H1 (cell line): ENCODE measurements around the gene NRIP3. TPM values are rescaled to one million over a fixed set of nuclear protein-coding genes. Genes with fewer than 3 reads are reported as not detected.

ENCODE experiments used
- CTCF ChIA-PET: fragments of 300-600 bp; sonication (Branson Sonifier 250); formaldehyde crosslinking; loops from one replicate; lab custom pipeline; 2021; ENCODE audit not compliant: partially characterized antibody; lab: Charles Lee
- POLR2A ChIA-PET: fragments of 300-600 bp; sonication (Branson Sonifier 250); formaldehyde crosslinking; loops from one replicate; lab custom pipeline; 2021; ENCODE audit warnings: inconsistent platforms; ENCODE audit not compliant: partially characterized antibody; lab: Charles Lee
- DNase-seq, 2 experiments: peaks; one replicate each; pipeline versions ENCODE4 v3.0.0 to v3.0.0-alpha.2; 2010 to 2022; ENCODE audit warnings: low spot score in 2 of 2, low read depth in 1 of 2, mixed read lengths in 1 of 2
- FAIRE-seq: peaks from 2 replicates; lab custom pipeline; 2011; peaks lifted over from hg19 to GRCh38; lab: Jason Lieb, UNC
- H2AFZ ChIP-seq: 2 replicates; pipeline ENCODE4 v1.8.1; 2012; ENCODE audit warnings: low read length, inconsistent platforms
- H2AK5ac ChIP-seq: 2 replicates; pipeline ENCODE4 v1.6.1; 2013; ENCODE audit warnings: low read depth, low read length
- H2BK120ac ChIP-seq: replicated peaks from 2 replicates; pipeline ENCODE3; 2013; ENCODE audit warnings: low read depth, low read length, inconsistent platforms
- H2BK12ac ChIP-seq: 2 replicates; pipeline ENCODE4 v1.6.1; 2013; ENCODE audit warnings: low read depth, low read length
- H2BK15ac ChIP-seq: 2 replicates; pipeline ENCODE4 v1.6.1; 2013; ENCODE audit warnings: low read length
- H2BK20ac ChIP-seq: 2 replicates; pipeline ENCODE4 v1.6.1; 2013; ENCODE audit warnings: low read length
- H2BK5ac ChIP-seq: 2 replicates; pipeline ENCODE4 v1.6.1; 2013; ENCODE audit warnings: low read depth, low read length
- H3K14ac ChIP-seq: 2 replicates; pipeline ENCODE4 v1.6.1; 2013; ENCODE audit warnings: inconsistent platforms; ENCODE audit not compliant: insufficient read length
- H3K18ac ChIP-seq: 2 replicates; pipeline ENCODE4 v1.6.1; 2013; ENCODE audit warnings: low read length; ENCODE audit errors: extremely low read depth
- H3K23ac ChIP-seq: 2 replicates; pipeline ENCODE4 v1.6.1; 2013; ENCODE audit warnings: inconsistent platforms; ENCODE audit not compliant: insufficient read length
- H3K23me2 ChIP-seq: 2 replicates; pipeline ENCODE4 v1.6.1; 2013; ENCODE audit warnings: low read depth, low read length
- H3K27ac ChIP-seq: 2 replicates; pipeline ENCODE4 v1.6.1; 2011; ENCODE audit warnings: low read depth, low read length, inconsistent platforms
- H3K27me3 ChIP-seq, 4 experiments: replicated peaks in 1 of 4; 1 replicate in 1 of 4; 2 replicates in 3 of 4; pipeline versions ENCODE4 v1.6.1 to v1.8.1; 2011 to 2013; ENCODE audit warnings: low read length in 3 of 4, mild to moderate bottlenecking in 3 of 4, inconsistent platforms in 2 of 4, mixed read lengths in 2 of 4, moderate library complexity in 1 of 4; ENCODE audit not compliant: control insufficient read depth in 3 of 4, insufficient read depth in 3 of 4; ENCODE audit errors: extremely low read depth in 1 of 4
- H3K36me3 ChIP-seq, 4 experiments: 2 replicates each; pipeline versions ENCODE4 v1.6.1 to v1.8.1; 2011 to 2013; ENCODE audit warnings: mild to moderate bottlenecking in 4 of 4, low read length in 3 of 4, moderate library complexity in 2 of 4, control low read depth in 1 of 4, inconsistent platforms in 1 of 4; ENCODE audit not compliant: insufficient read depth in 4 of 4, control insufficient read depth in 2 of 4
- H3K4ac ChIP-seq: replicated peaks from 2 replicates; pipeline ENCODE3; 2013; ENCODE audit warnings: low read length, low read depth, mixed read lengths, inconsistent platforms; ENCODE audit not compliant: insufficient read length
- H3K4me1 ChIP-seq, 4 experiments: replicated peaks in 1 of 4; 1 replicate in 1 of 4; 2 replicates in 3 of 4; pipeline versions ENCODE4 v1.6.1 to v1.8.1; 2011 to 2013; ENCODE audit warnings: low read length in 3 of 4, inconsistent platforms in 2 of 4, mixed read lengths in 1 of 4; ENCODE audit not compliant: insufficient read depth in 4 of 4, control insufficient read depth in 3 of 4
- H3K4me2 ChIP-seq, 2 experiments: 2 replicates each; pipeline versions ENCODE4 v1.6.1 to v1.8.1; 2011 to 2013; ENCODE audit warnings: low read depth in 2 of 2, low read length in 2 of 2, control low read depth in 1 of 2, inconsistent platforms in 1 of 2, mild to moderate bottlenecking in 1 of 2; ENCODE audit not compliant: insufficient read depth in 1 of 2
- H3K4me3 ChIP-seq, 4 experiments: fragments of 200-600, 300-600 bp in 1 of 4; sonication (generic), shearing (Covaris generic), sonication (Bioruptor Twin) in 1 of 4; 2 replicates each; pipeline versions ENCODE4 v1.5.1 to v1.8.1; 2011 to 2016; ENCODE audit warnings: low read length in 4 of 4, low read depth in 3 of 4, control low read depth in 2 of 4, inconsistent platforms in 2 of 4, mild to moderate bottlenecking in 2 of 4, mixed read lengths in 1 of 4, moderate library complexity in 1 of 4; ENCODE audit not compliant: insufficient read depth in 2 of 4; ENCODE audit errors: extremely low read depth in 1 of 4
- H3K56ac ChIP-seq: replicated peaks from 2 replicates; pipeline ENCODE3; 2013; ENCODE audit warnings: low read depth, mild to moderate bottlenecking, mixed read lengths, low read length, inconsistent platforms; ENCODE audit not compliant: insufficient read length
- H3K79me1 ChIP-seq: 2 replicates; pipeline ENCODE4 v1.6.1; 2013; ENCODE audit warnings: low read depth, low read length, control low read depth
- H3K79me2 ChIP-seq, 2 experiments: 2 replicates each; pipeline versions ENCODE4 v1.6.1 to v1.8.1; 2012 to 2013; ENCODE audit warnings: low read length in 2 of 2, mild to moderate bottlenecking in 2 of 2, inconsistent platforms in 1 of 2; ENCODE audit not compliant: insufficient read depth in 2 of 2, control insufficient read depth in 1 of 2
- H3K9ac ChIP-seq, 4 experiments: replicated peaks in 1 of 4; 1 replicate in 1 of 4; 2 replicates in 3 of 4; pipeline versions ENCODE4 v1.6.1 to v1.8.1; 2011 to 2013; ENCODE audit warnings: low read depth in 3 of 4, low read length in 3 of 4, control low read depth in 2 of 4, mild to moderate bottlenecking in 2 of 4, moderate library complexity in 2 of 4, inconsistent platforms in 1 of 4; ENCODE audit errors: extremely low read depth in 1 of 4
- H3K9me3 ChIP-seq, 2 experiments: 2 replicates each; pipeline versions ENCODE4 v1.6.1 to v1.8.1; 2012 to 2013; ENCODE audit warnings: mild to moderate bottlenecking in 2 of 2, moderate library complexity in 2 of 2, control low read depth in 1 of 2, inconsistent platforms in 1 of 2, low read depth in 1 of 2, low read length in 1 of 2, mixed read lengths in 1 of 2; ENCODE audit not compliant: insufficient read depth in 2 of 2
- H4K20me1 ChIP-seq, 2 experiments: replicated peaks in 1 of 2; 2 replicates each; pipeline versions ENCODE3 to v1.8.1; 2011 to 2013; ENCODE audit warnings: inconsistent platforms in 2 of 2, low read length in 2 of 2, mild to moderate bottlenecking in 1 of 2; ENCODE audit not compliant: insufficient read depth in 2 of 2, control insufficient read depth in 1 of 2
- H4K5ac ChIP-seq: 2 replicates; pipeline ENCODE4 v1.6.1; 2013; ENCODE audit warnings: low read length, low read depth, mixed read lengths, inconsistent platforms; ENCODE audit not compliant: insufficient read length
- H4K8ac ChIP-seq: 2 replicates; pipeline ENCODE4 v1.8.0; 2013; ENCODE audit warnings: mild to moderate bottlenecking, moderate library complexity, low read length, inconsistent platforms; ENCODE audit not compliant: insufficient read depth; ENCODE audit errors: extremely low read depth
- H4K91ac ChIP-seq: replicated peaks from 2 replicates; pipeline ENCODE3; 2013; ENCODE audit warnings: low read length, mixed read lengths, inconsistent platforms; ENCODE audit not compliant: insufficient read length
- BRCA1 ChIP-seq: IDR thresholded peaks from 2 replicates; pipeline ENCODE4 v1.6.1; 2012; ENCODE audit warnings: low read depth, low read length, improper control_type of control experiment
- CBX5 ChIP-seq: fragments of 300-800, 300-1000 bp; sonication (generic); IDR thresholded peaks from 2 replicates; pipeline ENCODE4 v1.7.1; 2016; ENCODE audit warnings: antibody characterized with exemption, low read length, low read depth
- FOSL1 ChIP-seq: IDR thresholded peaks from 2 replicates; pipeline ENCODE4 v1.6.1; 2011; ENCODE audit warnings: mild to moderate bottlenecking, low read depth, low read length, moderate library complexity; ENCODE audit not compliant: insufficient read depth
- JUND ChIP-seq: IDR thresholded peaks from 2 replicates; pipeline ENCODE4 v1.6.1; 2011; ENCODE audit warnings: mild to moderate bottlenecking, improper control_type of control experiment, low read length
- KDM5A ChIP-seq: fragments of 200-600 bp; IDR thresholded peaks from 2 replicates; pipeline ENCODE4 v1.7.1; 2012; ENCODE audit warnings: mild to moderate bottlenecking, low read length, inconsistent platforms, mixed read lengths
- NRF1 ChIP-seq: IDR thresholded peaks from 2 replicates; pipeline ENCODE4 v1.6.1; 2011; ENCODE audit warnings: mild to moderate bottlenecking, low read depth, low read length, improper control_type of control experiment
- POLR2A ChIP-seq, 2 experiments: IDR thresholded peaks; 1 replicate in 1 of 2; 2 replicates in 1 of 2; pipeline ENCODE4 v1.6.1; 2011; ENCODE audit warnings: low read depth in 2 of 2, low read length in 2 of 2, mild to moderate bottlenecking in 2 of 2; ENCODE audit errors: control extremely low read depth in 1 of 2
- SIRT6 ChIP-seq: IDR thresholded peaks from one replicate; pipeline ENCODE4 v1.7.1; 2012; ENCODE audit warnings: low read length, inconsistent platforms
- TEAD4 ChIP-seq: IDR thresholded peaks from 2 replicates; pipeline ENCODE4 v1.6.1; 2012; ENCODE audit warnings: low read depth, low read length, inconsistent platforms, mixed read lengths
- WGBS, 2 experiments: shearing (Covaris generic) in 1 of 2; methylation state at CpG; one replicate each; pipeline versions ENCODE4 v1.1.6 to v1.1.7; 2013 to 2015; ENCODE audit warnings: low lambda C conversion rate in 2 of 2, mixed read lengths in 2 of 2, inconsistent platforms in 1 of 2, low coverage in 1 of 2, missing lambda C conversion rate in 1 of 2; ENCODE audit not compliant: insufficient replicate concordance in 2 of 2, insufficient coverage in 1 of 2, insufficient read length in 1 of 2; ENCODE audit errors: extremely low coverage in 1 of 2, missing lambda C conversion rate in 1 of 2; 5-methylcytosine and 5-hydroxymethylcytosine counted together
- polyA plus RNA-seq, 7 experiments: library from polyadenylated mRNA; depleted of rRNA in 3 of 7; stranded (reverse) in 5 of 7; unstranded in 2 of 7; fragments of >200 nt in 5 of 7; fragments of 200-250 nt in 2 of 7; gene quantifications; 1 replicate in 5 of 7; 2 replicates in 1 of 7; 4 replicates in 1 of 7; pipeline versions ENCODE4 v1.2.1 to v1.2.3, GENCODE V29; 2011 to 2013; ENCODE audit warnings: missing spikeins in 2 of 7, mixed read lengths in 2 of 7
- total RNA-seq: library from RNA; stranded (reverse); fragmentation: NEBNext Ultra II Directional; extraction: Animal tissue kit (Norgen Biotek cat#: 25700); gene quantifications from 2 replicates; pipeline ENCODE4 v1.2.1, GENCODE V29; 2021
- TF ChIP-seq, protein P1 (sequence below), 3 experiments: IDR thresholded peaks; 1 replicate in 2 of 3; 2 replicates in 1 of 3; pipeline versions ENCODE4 v1.5.1 to v1.6.1; 2011; ENCODE audit warnings: low read length in 3 of 3, mild to moderate bottlenecking in 3 of 3, inconsistent platforms in 2 of 3, low read depth in 1 of 3, moderate library complexity in 1 of 3; ENCODE audit not compliant: insufficient read depth in 1 of 3; ENCODE audit errors: control extremely low read depth in 1 of 3

NRIP3 gene
- total and polyA plus RNA-seq, 2 of the 8 experiments (the other 6 are each of a cell fraction or from before 2014, with no cell fraction given) = 3.9 to 7.1 TPM

DNA sequence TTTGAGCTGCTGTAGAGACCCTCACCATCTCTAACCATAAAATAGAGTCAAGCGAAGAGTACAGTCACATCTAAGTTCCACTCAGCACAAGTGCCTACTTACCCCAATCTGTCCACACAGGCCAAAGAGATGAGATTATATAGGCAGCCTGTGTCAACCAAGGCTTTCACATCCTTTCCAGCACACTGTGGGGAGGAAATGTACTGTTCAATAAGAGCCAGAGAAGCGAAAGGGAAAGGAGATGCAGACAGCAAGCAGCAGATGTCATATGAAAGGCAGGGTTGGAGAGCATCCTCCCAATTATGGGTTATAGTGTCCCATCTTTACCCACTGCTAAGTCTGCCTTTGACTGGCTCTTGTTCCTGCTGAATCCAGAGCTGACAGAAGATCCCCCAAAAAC, 16.4 kb downstream of the NRIP3 start:
- DNase-seq = no peak
- ChIA-PET POLR2A (no interaction called here), CTCF (interaction anchor here (1.5 to 2.6 kb wide), 3 partner anchors 28 to 65 kb away, joined by 3 to 13 read pairs (median 7); no protein-coding TSS in a partner anchor)
- Histone ChIP-seq H3K27me3 (no peaks in the 10 kb centered on the region), H4K8ac (no peak overlapping the region), H3K4ac (no peak overlapping the region), H2AK5ac (no peak overlapping the region), H3K4me2 (no peak overlapping the region), H3K9me3 (no peaks in the 10 kb centered on the region), H3K23ac (no peak overlapping the region), H3K4me3 (no peak overlapping the region), H3K56ac (no peak overlapping the region), H3K23me2 (no peaks in the 10 kb centered on the region), H3K79me2 (no peaks in the 10 kb centered on the region), H2AFZ (no peak overlapping the region), H2BK120ac (no peak overlapping the region), H2BK12ac (no peak overlapping the region), H3K36me3 (no peaks in the 10 kb centered on the region), H2BK5ac (no peak overlapping the region), H3K4me1 (no peaks in the 10 kb centered on the region; a peak in 2 of 7 replicates), H3K14ac (no peak overlapping the region), H3K18ac (no peak overlapping the region), H2BK20ac (no peak overlapping the region), H3K9ac (no peak overlapping the region), H4K91ac (no peak overlapping the region), H3K27ac (no peak overlapping the region), H2BK15ac (no peak overlapping the region), H4K20me1 (no peaks in the 10 kb centered on the region), H3K79me1 (no peaks in the 10 kb centered on the region), H4K5ac (no peak overlapping the region)
- FAIRE-seq = no peak
- WGBS, 2 experiments = 94% methylated on average over 2 of the region's 2 CpGs; no CpG with 5 or more reads in 1 of the 2 experiments
- TF ChIP-seq SIRT6 (no peak), TEAD4 (no peak), NRF1 (no peak), KDM5A (no peak), POLR2A (IDR thresholded peaks at IDR 0.05; ENCODE audit: control extremely low read depth in 1 of 2, low read depth in 2 of 2, low read length in 2 of 2) (no peak), FOSL1 (no peak), JUND (no peak), BRCA1 (no peak), CBX5 (no peak)
- TF ChIP-seq, protein P1, sequence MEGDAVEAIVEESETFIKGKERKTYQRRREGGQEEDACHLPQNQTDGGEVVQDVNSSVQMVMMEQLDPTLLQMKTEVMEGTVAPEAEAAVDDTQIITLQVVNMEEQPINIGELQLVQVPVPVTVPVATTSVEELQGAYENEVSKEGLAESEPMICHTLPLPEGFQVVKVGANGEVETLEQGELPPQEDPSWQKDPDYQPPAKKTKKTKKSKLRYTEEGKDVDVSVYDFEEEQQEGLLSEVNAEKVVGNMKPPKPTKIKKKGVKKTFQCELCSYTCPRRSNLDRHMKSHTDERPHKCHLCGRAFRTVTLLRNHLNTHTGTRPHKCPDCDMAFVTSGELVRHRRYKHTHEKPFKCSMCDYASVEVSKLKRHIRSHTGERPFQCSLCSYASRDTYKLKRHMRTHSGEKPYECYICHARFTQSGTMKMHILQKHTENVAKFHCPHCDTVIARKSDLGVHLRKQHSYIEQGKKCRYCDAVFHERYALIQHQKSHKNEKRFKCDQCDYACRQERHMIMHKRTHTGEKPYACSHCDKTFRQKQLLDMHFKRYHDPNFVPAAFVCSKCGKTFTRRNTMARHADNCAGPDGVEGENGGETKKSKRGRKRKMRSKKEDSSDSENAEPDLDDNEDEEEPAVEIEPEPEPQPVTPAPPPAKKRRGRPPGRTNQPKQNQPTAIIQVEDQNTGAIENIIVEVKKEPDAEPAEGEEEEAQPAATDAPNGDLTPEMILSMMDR (IDR thresholded peaks at IDR 0.05; ENCODE audit: control extremely low read depth in 1 of 3, insufficient read depth in 1 of 3, low read depth in 1 of 3, low read length in 3 of 3) = no peak
